Measurements from ENCODE around the gene TIMM22. TPM values are rescaled to one million over a fixed set of nuclear protein-coding genes. Genes with fewer than 3 reads are reported as not detected.

The TIMM22 gene
- total and polyA plus RNA-seq, 2 of the 13 experiments (the other 11 are each of a cell fraction or from before 2014, with no cell fraction given), result 6.2 to 15.5 TPM

DNA sequence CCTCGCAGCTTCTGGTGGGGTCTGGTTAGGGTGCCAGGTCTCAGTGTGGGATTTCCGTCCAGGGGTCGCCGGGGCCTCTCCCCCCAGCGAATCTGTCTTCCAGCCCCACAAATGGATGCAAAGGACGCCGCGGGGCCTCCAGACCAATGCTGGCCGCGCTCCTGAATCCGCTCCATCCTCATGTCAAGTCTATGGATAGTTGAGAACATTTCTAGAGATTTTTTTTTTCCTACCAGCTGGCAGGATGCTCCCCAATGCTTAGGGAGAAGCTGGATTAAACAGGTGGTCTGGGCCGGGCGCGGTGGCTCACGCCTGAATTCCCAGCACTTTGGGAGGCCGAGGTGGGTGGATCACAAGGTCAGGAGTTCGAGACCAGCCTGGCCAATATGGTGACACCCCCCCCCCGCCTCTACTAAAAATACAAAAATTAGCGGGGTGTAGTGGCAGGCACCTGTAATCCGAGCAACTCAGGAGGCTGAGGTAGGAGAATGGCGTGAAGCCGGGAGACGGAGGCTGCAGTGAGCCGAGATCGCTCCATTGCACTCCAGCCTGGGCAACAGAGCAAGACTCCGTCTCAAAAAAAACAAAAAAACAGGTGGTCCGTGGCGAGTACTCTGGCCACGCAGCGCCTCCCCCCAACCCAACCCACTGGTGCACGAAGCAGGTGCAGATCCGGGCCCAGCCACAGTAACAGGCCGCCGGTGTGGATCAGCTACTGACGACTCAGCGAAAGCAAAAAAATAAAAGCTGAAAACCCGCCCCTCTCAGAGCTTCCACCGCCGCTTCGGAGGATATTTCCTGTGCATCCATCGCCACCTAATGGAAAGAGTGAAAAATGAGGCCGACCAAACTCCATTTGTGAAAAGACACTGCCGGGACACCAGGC, 16.3 kb upstream of the TIMM22 start (continued):
- TF ChIP-seq SOX5 (CRISPR knock-in tag; IDR thresholded peaks at IDR 0.05; ENCODE audit: borderline replicate concordance) (0 out of 2 replicates have a peak, but pooled peaks have one; percentile 34), ZNF616 (CRISPR knock-in tag; IDR thresholded peaks at IDR 0.05; ENCODE audit: low read depth) (no peak), PHF5A (CRISPR knock-in tag; IDR thresholded peaks at IDR 0.05; ENCODE audit: low read depth, unreplicated experiment) (no peak), IRF2 (CRISPR knock-in tag; IDR thresholded peaks at IDR 0.05) (peak; percentile 20; the same call in 1 of the 2 replicates), AKAP8 (CRISPR knock-in tag; IDR thresholded peaks at IDR 0.05) (no peak), FOXK2 (IDR thresholded peaks at IDR 0.05) (no peak), ZZZ3 (CRISPR knock-in tag; IDR thresholded peaks at IDR 0.05; ENCODE audit: borderline replicate concordance) (peak; percentile 32; the same call in 1 of the 2 replicates), ZFP36L1 (CRISPR knock-in tag; IDR thresholded peaks at IDR 0.05) (no peak), ARHGAP35 (CRISPR knock-in tag; IDR thresholded peaks at IDR 0.05; ENCODE audit: borderline replicate concordance) (no peak), SRSF1 (optimal IDR thresholded peaks at IDR 0.05; ENCODE audit: low read depth, low read length) (no peak)
- TF ChIP-seq, protein P1, sequence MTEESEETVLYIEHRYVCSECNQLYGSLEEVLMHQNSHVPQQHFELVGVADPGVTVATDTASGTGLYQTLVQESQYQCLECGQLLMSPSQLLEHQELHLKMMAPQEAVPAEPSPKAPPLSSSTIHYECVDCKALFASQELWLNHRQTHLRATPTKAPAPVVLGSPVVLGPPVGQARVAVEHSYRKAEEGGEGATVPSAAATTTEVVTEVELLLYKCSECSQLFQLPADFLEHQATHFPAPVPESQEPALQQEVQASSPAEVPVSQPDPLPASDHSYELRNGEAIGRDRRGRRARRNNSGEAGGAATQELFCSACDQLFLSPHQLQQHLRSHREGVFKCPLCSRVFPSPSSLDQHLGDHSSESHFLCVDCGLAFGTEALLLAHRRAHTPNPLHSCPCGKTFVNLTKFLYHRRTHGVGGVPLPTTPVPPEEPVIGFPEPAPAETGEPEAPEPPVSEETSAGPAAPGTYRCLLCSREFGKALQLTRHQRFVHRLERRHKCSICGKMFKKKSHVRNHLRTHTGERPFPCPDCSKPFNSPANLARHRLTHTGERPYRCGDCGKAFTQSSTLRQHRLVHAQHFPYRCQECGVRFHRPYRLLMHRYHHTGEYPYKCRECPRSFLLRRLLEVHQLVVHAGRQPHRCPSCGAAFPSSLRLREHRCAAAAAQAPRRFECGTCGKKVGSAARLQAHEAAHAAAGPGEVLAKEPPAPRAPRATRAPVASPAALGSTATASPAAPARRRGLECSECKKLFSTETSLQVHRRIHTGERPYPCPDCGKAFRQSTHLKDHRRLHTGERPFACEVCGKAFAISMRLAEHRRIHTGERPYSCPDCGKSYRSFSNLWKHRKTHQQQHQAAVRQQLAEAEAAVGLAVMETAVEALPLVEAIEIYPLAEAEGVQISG (CRISPR knock-in tag; IDR thresholded peaks at IDR 0.05), result 0 out of 2 replicates have a peak, but pooled peaks have one; percentile 27
- TF ChIP-seq, protein P2, sequence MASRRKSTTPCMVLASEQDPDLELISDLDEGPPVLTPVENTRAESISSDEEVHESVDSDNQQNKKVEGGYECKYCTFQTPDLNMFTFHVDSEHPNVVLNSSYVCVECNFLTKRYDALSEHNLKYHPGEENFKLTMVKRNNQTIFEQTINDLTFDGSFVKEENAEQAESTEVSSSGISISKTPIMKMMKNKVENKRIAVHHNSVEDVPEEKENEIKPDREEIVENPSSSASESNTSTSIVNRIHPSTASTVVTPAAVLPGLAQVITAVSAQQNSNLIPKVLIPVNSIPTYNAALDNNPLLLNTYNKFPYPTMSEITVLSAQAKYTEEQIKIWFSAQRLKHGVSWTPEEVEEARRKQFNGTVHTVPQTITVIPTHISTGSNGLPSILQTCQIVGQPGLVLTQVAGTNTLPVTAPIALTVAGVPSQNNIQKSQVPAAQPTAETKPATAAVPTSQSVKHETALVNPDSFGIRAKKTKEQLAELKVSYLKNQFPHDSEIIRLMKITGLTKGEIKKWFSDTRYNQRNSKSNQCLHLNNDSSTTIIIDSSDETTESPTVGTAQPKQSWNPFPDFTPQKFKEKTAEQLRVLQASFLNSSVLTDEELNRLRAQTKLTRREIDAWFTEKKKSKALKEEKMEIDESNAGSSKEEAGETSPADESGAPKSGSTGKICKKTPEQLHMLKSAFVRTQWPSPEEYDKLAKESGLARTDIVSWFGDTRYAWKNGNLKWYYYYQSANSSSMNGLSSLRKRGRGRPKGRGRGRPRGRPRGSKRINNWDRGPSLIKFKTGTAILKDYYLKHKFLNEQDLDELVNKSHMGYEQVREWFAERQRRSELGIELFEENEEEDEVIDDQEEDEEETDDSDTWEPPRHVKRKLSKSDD (CRISPR knock-in tag; IDR thresholded peaks at IDR 0.05; ENCODE audit: low read depth), result no peak
- TF ChIP-seq, protein P3, sequence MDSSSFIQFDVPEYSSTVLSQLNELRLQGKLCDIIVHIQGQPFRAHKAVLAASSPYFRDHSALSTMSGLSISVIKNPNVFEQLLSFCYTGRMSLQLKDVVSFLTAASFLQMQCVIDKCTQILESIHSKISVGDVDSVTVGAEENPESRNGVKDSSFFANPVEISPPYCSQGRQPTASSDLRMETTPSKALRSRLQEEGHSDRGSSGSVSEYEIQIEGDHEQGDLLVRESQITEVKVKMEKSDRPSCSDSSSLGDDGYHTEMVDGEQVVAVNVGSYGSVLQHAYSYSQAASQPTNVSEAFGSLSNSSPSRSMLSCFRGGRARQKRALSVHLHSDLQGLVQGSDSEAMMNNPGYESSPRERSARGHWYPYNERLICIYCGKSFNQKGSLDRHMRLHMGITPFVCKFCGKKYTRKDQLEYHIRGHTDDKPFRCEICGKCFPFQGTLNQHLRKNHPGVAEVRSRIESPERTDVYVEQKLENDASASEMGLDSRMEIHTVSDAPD (CRISPR knock-in tag; IDR thresholded peaks at IDR 0.05), result no peak
- TF ChIP-seq, protein P4, sequence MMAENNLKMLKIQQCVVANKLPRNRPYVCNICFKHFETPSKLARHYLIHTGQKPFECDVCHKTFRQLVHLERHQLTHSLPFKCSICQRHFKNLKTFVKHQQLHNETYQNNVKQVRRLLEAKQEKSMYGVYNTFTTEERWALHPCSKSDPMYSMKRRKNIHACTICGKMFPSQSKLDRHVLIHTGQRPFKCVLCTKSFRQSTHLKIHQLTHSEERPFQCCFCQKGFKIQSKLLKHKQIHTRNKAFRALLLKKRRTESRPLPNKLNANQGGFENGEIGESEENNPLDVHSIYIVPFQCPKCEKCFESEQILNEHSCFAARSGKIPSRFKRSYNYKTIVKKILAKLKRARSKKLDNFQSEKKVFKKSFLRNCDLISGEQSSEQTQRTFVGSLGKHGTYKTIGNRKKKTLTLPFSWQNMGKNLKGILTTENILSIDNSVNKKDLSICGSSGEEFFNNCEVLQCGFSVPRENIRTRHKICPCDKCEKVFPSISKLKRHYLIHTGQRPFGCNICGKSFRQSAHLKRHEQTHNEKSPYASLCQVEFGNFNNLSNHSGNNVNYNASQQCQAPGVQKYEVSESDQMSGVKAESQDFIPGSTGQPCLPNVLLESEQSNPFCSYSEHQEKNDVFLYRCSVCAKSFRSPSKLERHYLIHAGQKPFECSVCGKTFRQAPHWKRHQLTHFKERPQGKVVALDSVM (CRISPR knock-in tag; IDR thresholded peaks at IDR 0.05), result peak; percentile 59; the same call in 1 of the 2 replicates
- TF ChIP-seq, protein P5, sequence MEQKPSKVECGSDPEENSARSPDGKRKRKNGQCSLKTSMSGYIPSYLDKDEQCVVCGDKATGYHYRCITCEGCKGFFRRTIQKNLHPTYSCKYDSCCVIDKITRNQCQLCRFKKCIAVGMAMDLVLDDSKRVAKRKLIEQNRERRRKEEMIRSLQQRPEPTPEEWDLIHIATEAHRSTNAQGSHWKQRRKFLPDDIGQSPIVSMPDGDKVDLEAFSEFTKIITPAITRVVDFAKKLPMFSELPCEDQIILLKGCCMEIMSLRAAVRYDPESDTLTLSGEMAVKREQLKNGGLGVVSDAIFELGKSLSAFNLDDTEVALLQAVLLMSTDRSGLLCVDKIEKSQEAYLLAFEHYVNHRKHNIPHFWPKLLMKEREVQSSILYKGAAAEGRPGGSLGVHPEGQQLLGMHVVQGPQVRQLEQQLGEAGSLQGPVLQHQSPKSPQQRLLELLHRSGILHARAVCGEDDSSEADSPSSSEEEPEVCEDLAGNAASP (CRISPR knock-in tag; IDR thresholded peaks at IDR 0.05; ENCODE audit: borderline replicate concordance), result peak; percentile 51; the same call in 1 of the 2 replicates
